Left renal cortex interstitium (tissue), 4 donors: ENCODE results near the gene CLEC6A. TPM values are rescaled to one million over a fixed set of nuclear protein-coding genes. Genes with fewer than 3 reads are reported as not detected.
"Not testable (repeated sequence)": the region's sequence is repeated elsewhere in the genome, so short reads cannot be mapped to it uniquely, and the experiment has no call there.

Source experiments
- DNase-seq, 4 donors: peaks; one replicate each; pipeline ENCODE4 v3.0.0-alpha.2; 2013; ENCODE audit warnings: low read depth in 4 of 4, low spot score in 2 of 4, missing footprints in 1 of 4
- polyA plus RNA-seq, 4 donors: library from polyadenylated mRNA; unstranded; fragments of 120-200 nt; gene quantifications; one replicate each; pipeline ENCODE4 v1.2.1, GENCODE V29; 2013; ENCODE audit not compliant: insufficient read length in 4 of 4

Gene CLEC6A
- under 1 TPM; 0.06 to 0.21 (median 0.10) TPM for polyA plus RNA-seq

DNA sequence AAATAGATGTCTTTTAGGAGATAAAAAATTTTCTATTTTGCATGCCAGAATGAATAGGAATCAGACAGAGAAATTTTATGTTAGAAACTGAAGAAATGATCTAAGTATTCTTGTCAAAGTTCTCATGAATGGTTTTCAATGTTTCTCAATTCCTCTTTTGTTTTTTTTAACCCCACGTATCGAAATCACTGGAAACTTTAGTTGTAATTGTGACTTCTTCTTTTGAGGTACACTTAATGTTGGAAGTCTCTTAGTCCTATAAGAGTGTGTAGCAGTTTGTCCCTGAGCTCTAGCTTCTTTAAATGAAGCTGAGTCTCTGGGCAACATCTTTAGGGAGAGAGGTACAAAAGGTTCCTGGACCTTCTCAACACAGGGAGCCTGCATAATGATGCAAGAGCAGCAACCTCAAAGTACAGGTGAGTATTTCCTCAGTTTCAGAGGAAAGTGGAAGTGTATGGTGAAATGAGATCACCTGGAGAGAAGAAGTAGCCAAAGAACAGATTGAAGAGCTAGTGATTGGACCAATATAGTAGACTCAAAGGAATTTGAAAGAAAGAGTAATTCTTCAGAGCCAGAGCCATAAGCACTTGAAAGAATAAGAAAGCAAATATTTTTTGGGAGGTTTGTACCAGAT, at the start of gene CLEC6A:
Gene CLEC6A, plus strand, starts transcription at position 236 of the 634 bp plus-strand sequence. Its CDS starts 150 bp downstream, at position 386.
- DNase-seq = no peak

DNA sequence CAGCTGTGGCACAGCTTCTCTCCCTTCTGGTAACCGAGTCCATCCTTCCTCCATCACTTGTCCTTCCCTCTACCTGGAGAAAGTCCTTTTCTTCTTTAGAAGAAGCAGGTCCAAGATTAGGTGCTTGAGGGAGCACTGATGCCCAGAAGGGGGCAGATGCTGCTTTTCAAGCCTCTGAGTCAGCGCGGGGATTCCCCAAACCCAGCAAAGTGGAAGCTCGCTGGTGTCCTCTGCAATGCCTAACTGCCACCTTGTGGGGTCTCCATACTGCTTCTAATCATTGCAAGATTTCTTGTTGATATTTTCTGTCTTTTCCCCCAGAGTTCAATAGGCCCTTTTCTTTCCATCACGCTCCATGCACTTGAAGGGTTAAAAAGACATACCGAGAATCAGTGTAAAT, 36.2 kb upstream of the CLEC6A start:
- DNase-seq = not testable (repeated sequence)

DNA sequence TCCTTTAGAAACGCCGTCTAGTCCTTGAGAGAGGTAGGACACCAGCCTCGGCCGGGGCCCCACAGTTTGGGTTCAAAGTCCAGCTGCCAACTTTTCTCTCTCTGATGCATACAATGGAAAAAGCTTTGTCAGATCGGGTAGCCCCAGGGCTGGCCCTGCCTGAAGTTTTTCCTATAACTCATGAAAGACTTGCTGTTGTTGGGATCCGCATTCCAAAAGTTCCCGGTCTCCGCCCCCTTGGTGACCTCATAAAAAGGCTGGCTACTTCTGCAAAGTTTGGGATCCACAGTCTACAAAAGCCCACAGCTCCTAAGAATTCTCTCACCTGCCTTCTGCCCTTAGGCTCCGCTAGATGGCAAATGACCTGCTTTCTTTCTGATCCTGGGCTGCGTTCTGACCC, 35.3 kb upstream of the CLEC6A start:
- DNase-seq = no peak

DNA sequence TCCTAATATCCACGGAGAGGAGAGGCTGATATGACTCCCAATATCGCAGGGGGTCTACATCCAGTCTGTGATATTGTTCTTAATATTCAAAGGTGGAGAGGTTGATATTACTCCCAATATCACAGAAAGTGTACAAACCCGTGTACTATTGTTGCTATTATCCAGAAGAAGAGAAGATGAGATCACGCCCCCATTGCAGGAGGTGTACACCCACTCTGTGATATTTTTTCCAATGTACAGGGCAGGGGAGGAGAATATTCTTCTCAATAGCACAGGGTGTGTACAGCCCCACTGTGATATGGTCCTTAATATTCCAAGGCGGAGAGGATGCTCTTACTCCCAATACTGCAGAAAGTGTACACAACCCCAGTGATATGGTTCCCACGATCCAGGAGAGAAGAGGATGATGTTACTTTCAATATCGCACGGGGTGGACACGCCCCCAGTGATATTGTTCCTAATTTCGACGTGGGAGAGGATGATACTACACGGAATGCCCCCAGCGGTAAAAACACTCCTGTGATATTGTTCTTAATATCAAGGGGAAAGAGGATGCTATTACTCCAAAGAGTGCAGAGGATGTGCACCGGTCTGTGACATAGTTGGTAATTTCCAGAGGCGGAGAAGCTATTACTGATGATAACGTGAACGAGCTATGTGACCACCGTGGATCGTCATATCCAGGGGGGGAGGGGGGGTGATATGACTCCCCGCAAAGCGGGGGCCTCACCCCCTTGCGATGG, 11.1 kb upstream of the CLEC6A start:
- not testable (repeated sequence) for DNase-seq

DNA sequence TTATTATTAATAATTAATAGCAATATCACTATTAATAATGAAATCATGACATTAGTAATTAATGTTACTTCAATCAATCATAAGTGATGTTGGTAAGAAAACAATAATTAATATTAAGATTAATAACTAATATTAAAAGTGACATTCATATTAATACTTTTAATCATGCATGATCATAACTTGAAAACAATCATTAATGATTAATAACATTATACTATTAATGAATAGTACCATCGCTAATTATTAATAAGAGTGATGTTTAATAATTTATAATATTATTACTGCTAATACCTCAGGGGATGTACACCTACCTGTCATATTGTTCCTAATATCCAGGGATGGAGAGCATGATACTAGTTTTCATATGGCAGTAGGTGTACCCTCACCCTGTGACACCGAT, 10.0 kb upstream of the CLEC6A start:
- no peak for DNase-seq

DNA sequence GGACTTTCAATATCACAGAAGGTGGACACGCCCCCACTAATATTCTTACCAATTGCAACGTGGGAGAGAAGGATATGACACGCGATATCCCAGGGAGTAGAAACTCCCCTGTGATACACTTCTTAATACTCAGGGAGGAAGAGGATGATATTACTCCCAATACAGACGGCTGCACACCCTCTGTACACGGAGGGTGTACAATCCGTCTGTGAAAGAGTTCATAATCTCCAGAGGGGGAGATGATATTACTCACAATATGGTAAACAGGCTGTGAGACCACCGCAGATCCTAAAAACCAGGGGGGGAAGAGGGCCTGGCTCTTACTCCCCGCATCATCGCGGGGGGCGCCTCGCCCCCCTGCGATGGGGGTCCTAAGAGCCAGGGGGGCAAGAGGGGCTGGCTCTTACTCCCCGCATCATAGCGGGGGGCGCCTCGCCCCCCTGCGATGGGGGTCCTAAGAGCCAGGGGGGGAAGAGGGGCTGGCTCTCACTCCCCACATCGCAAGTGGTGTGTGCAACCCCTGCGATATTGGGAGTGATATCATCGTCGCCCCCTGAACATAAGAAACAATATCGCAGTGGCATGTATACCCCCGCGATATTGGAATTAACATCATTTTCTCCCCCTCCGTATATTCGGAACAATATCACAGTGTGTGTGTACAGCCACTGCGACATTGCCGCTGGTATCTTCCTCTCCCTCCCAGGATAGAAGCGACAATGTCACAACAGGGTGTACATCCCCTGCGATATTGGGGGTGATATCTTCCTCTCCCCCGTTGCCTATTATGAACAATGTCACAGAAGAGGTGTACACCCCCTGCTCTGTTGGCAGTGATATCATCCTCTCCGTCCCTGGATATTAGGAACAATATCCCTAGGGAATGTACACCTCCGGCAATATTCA, 8.9 kb upstream of the CLEC6A start:
- DNase-seq = no peak

DNA sequence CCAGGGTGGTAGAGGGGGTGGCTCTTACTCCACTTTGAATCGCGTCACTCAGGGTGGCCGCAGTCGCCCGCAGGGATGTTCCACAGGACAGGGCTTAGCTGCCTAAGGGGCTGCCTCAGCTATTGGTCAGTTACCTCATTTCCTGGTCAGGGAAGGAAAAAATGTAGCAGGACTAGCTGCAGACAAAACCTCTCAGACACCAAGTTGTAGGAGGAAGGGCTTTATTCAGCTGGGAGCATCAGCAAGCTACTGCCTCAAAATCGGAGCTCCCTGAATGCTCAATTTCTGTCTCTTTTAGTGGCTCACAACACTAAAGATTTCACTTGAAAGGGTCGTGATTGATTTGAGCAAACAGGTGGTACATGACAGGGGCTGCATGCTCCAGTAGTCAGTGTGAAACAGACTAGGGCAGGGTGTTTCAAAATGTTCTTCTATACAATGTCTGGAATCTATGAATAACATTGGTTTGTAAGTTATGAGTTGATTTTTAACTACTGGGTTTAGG, 6.4 kb upstream of the CLEC6A start:
- DNase-seq = peak in 1 of 4 donors; percentile 2

DNA sequence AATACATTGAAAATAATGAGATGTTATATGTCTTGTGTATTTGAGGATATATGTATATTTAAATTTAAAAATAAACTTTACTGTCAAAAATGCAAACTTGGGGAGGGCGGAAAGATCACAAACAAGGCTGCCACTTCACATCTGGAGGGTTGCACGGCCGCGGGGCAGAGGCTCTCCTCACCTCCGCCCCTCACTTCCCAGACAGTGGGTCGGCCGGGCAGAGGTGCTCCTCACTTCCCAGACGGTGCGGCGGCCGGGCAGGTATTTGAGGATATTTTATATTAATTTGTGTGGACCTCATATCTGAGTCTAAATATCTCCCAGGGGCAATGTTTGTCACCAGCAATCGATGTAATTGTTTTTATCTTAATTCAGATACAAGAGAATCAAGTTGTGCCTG, 3.7 kb upstream of the CLEC6A start:
- DNase-seq = no peak

DNA sequence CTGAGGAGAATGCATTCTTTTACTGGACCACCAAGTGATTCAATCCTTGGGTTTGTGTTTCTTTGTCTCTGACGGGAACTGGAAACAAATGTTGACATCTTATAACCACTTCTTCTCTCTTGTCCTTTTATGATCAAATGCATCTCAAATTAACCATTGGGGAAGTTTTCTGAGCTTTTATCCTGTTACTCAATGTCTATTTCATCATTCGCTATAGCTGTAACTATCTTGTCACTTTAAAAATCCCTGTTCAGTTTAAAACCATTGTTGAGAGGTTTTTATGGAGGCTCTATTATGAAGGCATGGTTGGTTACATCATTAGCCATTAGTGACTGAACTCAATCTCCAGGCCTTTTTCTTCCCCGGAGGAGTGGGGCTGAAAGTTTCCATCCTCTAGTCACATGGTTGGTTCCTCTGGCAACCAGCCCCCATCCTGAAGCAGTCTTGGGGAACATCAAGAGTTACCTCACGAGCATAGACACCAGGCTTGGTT, 2.7 kb upstream of the CLEC6A start:
- DNase-seq = no peak

DNA sequence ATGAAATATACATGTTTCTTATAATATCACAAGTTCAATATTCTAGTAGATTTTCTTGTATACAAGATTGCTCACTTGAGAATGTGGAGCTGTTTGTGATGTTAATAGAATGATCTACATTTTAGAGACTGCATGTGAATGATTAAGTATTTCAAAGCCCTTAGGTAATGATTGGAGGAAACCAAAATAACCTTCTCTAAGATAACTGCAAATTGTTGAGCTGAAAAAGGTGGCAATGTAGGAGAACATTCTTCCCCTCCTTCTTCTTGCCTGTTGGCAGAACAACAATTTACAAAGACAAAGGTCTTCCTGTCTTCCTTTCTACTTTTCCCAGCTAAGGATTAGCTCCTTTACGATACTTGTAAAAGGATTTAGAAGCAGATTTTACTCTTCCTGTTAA, 2.0 kb upstream of the CLEC6A start:
- no peak for DNase-seq

DNA sequence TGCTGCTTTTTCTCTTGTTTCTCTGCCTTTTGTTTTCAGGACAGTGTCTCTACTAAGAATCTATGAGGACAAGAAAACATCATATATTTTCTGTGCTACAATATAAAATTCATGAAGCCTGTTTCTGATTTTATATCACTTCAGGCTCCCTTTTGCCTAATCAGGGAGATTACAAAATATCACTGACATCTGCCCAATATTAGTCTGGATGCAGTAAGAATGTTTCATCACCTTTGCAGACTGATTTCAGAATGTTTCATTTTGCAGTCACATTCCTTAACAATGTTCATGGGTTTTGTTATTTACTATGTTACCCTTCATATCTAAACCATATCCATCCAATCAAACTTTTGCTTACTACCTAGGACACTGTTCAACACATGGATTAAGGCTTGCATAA, 491 bp upstream of the CLEC6A start:
- DNase-seq = no peak

DNA sequence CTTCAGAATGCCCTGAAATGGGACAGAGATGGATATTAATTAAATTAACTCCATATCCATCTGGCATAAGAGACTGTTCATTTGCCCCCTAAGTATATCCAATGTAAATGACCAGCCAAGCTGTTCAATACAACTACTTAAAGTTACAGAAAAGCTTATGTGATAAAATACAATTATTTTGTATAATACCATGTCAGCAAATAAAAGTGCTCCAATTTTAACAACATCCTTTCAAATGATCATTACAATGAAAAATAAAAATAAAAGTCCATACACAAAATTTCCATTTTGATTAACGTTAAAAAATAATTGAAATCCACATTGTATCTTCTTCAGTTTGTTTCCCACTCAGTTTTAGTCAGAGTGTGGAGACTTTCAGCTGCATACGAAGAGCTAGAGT, 5.7 kb downstream of the CLEC6A start:
- DNase-seq = no peak

DNA sequence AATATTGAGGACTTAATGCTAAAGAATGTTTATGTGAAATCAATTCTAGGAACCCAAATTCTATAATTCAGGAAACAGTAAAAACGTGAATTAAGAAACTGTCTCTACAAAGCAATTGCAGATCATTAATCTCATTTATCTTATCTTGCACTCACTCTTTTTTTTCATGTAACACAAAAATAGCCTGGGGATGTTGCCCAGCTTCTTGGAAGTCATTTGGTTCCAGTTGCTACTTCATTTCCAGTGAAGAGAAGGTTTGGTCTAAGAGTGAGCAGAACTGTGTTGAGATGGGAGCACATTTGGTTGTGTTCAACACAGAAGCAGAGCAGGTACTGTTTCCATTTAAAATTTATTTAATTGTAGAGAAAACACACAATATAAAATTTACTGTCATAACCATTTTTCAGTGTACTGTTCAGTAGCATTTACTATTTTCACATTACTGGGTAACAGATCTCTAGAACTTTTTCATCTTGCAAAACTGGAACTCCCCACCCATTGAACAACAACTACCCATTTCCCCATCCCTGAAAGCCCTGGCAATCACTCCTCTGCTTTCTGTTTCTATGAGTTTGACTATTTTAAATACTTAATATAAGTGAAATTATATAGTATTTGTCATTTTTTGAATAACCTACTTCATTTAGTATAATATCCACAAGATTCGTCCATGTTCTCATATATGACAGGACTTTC, 9.7 kb downstream of the CLEC6A start:
- DNase-seq = no peak

DNA sequence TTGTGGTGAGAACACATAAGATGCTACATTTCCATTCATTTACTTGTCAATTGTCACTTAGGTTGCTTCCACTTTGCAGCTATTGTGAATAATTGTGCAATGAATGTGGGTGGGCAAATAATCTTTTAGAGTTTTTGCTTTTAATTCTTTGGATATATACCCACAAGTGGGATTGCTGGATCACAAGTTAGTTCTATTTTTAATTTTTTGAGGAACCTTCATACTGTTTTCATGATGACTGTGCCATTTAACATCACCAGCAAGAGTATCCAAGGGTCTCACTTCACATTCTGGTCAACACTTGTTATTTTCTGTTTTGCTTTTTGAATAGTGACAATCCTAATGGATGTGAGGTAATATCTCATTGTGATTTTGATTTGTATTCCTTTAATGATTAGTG, 10.5 kb downstream of the CLEC6A start:
- DNase-seq = no peak

DNA sequence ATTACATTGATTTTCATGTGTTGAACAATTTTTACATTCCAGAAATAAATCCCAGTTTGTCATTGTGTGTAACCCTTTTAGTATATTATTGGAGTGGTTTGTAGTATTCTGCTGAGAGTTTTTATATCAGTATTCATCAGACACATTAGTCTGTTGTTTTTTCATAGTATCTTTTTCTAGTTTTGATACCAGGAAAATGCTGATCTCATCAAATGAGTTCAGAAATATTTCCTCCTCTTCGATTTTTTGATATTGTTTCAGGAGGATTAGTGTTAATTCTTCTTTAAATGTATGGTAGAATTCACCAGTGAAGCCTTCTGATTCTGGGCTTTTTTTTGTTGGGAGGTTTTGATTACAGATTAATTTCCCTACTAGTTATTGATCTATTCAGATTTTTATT, 15.3 kb downstream of the CLEC6A start:
- DNase-seq = no peak

DNA sequence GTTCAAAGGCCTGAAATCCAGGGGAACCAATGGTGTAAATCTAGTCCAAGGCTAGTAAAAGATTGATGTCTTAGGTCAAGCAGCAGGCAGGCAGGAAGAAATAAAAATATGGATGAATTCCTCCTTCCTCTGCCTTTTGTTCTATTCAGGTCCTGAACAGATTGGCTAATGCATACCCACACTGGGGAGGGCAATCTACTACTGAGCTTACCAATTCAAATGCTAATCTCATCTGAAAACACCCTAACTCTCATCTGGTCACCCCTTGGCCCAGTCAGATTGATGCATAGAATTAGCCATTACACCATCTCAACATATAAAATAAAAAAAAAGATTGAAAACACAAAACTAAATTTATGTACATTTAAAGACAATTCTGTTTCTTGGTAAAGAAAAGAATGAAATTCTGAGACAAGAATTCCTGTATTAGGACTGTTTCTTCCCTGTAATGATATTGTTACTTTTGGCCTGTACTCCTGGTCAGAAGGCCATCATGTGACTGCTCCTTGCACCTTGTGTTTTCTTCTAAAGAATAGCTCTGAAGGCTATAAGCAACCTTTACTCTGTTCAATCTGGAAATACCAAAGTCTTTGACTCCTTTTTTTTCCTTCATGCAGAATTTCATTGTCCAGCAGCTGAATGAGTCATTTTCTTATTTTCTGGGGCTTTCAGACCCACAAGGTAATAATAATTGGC, 19.9 kb downstream of the CLEC6A start:
- no peak for DNase-seq

DNA sequence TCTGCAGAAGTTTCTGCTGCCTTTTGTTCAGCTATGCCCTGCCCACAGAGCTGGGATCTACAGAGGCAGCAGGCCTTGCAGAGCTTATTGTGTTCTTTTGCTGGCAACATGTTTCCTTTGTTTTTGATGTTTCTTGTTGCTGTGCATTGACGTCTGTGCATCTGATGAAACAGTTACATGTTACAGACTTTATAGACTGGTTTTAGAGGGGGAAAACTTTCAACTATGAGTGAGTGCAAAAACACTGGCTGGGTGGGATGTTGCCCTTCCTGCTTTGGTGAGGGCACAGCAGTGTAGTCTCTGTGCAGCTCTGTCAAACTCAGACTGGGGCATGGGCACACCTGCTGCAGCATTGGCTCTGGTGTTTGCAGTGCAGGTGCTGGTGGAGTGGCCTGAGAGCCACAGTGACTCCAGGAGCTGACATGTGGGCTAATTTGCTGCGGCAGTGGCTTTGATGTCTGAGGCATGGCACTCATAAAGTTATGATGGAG, 26.9 kb downstream of the CLEC6A start:
- DNase-seq = no peak

DNA sequence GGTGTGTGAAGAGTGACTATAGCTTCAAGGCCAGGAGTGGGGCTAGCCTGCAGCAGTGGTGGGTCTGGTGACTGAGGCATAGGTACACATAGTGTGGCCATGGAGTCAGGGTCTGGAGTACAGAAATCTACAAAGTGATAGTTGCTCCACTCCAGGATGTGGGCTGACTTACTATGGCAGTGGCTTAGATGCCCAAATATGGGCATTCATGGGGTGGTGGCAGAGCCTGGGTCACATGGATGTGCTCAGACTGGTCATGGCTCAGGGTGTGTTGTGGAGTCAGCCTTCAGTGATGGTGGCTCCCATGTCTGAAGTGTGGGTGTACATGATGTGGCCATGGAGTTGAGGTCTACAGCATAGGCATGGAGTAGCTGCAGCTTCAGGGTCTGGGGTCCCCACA, 27.3 kb downstream of the CLEC6A start:
- no peak for DNase-seq
